Measurements from ENCODE around the gene SP7. TPM values are rescaled to one million over a fixed set of nuclear protein-coding genes. Genes with fewer than 3 reads are reported as not detected.

SP7 gene
- total RNA-seq = not detected in 2 replicates
- polyA plus RNA-seq = not detected in 2 replicates
- polyA plus RNA-seq (2011; cell fraction: cytosol; rRNA removed) = not detected in 2 replicates
- not detected in 2 replicates for polyA plus RNA-seq (2011; cell fraction: nucleus; rRNA removed)
- not detected in 2 replicates for polyA plus RNA-seq (2012)
- not detected in 2 replicates for polyA minus RNA-seq
- polyA minus RNA-seq (2011; cell fraction: cytosol; rRNA and poly(A)+ RNA removed) = not detected
- not detected in 2 replicates for polyA minus RNA-seq (2011; cell fraction: nucleus; rRNA and poly(A)+ RNA removed)
- not detected for Bru-seq, nascent RNA
- percentile 12 among the genes with signal in this experiment for BruChase-seq, experiment 1, labeled RNA remaining after a 6-hour chase
- BruChase-seq, experiment 2, labeled RNA remaining after a 2-hour chase = not detected
- long read RNA-seq = 0 reads

DNA sequence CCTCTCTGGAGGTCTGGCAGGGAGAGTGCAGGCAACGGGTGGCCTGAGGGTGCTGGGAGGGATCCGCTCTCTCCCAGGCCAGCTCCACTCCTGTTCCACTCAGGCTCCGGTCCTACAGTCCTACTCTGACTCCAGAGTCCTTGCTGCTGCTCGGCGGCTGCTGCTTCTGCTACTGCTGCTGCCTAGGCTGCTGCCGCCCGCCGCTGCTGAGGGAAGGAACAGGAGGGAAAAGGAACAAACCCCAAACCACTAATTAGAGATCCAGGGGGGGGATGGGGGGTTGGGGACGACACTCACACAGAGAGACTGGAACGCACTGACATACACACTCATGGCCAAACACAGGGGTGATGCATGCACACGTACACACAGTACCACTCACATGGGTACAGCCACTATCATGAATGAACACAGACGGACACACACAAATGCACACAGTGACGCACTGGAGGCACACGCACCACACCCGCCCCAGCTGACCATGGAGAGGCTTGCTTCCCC lies at the start of gene SP7:
TSS of gene SP7 (minus strand) at position 174 of the 501 bp plus-strand sequence. CDS start 708 bp downstream, outside the sequence.
- no peak for TF ChIP-seq JUN (IDR thresholded peaks at IDR 0.05; ENCODE audit: borderline replicate concordance, insufficient read depth, insufficient read length, low read depth)
- dilution Hi-C loops (cut with MboI; ENCODE audit: extremely low pct_ligation_motif_present, low sequenced_read_pairs) = no loop called here
- Histone ChIP-seq H3K4me1 (ENCODE audit: control insufficient read depth, extremely low read depth, insufficient read depth, low read length) (no peaks in the 10 kb centered on the region), H4K20me1 (replicated peaks; ENCODE audit: control insufficient read depth, extremely low read depth, insufficient read depth, low read length) (no peaks in the 10 kb centered on the region), H3K79me2 (ENCODE audit: control insufficient read depth, insufficient read depth, low read length) (no peaks in the 10 kb centered on the region), H3K9ac (replicated peaks; ENCODE audit: extremely low read depth, insufficient read depth, low read length) (no peak within 1 kb of the TSS), H3K4me3 (replicated peaks in 1 of 3; ENCODE audit: insufficient read depth in 1 of 3, low read depth in 1 of 3, low read length in 3 of 3) (no peak within 1 kb of the TSS), H3K27ac (ENCODE audit: insufficient read depth, low read depth, low read length) (no peak within 1 kb of the TSS), H3K4me2 (ENCODE audit: insufficient read depth, low read length) (no peak within 1 kb of the TSS), H2AFZ (ENCODE audit: low read depth, low read length) (no peak within 1 kb of the TSS), H3K27me3 (ENCODE audit: control insufficient read depth in 2 of 2, insufficient read depth in 2 of 2, low read length in 2 of 2) (peaks cover 21 to 27% of the 10 kb centered on the region in 2 experiments), H3K36me3 (ENCODE audit: control insufficient read depth in 2 of 2, extremely low read depth in 1 of 2, insufficient read depth in 2 of 2, low read length in 2 of 2) (no peaks in the 10 kb centered on the region), H3K9me1 (replicated peaks; ENCODE audit: control insufficient read depth, extremely low read depth, insufficient read depth, low read length) (no peaks in the 10 kb centered on the region), H3K9me3 (replicated peaks; ENCODE audit: control insufficient read depth, insufficient read depth, low read length) (no peaks in the 10 kb centered on the region)
- ChIA-PET POLR2A (no interaction called here), CTCF (interaction anchor here (0.7 to 1.9 kb wide), 5 partner anchors 9 to 85 kb away, joined by 3 to 13 read pairs (median 11); partner anchors contain the start of gene AAAS)
- no peak for DNase-seq (ENCODE audit: low read depth, low spot score)
- no peak for FAIRE-seq
- no TSS peak for BruUV-seq (replicated peaks)
- intact Hi-C loops (cut with micrococcal nuclease) = no loop called here

DNA sequence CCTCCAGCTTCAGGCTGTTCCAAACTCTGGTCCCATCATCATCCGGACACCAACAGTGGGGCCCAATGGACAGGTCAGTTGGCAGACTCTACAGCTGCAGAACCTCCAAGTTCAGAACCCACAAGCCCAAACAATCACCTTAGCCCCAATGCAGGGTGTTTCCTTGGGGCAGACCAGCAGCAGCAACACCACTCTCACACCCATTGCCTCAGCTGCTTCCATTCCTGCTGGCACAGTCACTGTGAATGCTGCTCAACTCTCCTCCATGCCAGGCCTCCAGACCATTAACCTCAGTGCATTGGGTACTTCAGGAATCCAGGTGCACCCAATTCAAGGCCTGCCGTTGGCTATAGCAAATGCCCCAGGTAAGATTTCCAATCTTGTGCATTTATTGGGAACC lies 47.1 kb upstream of the SP7 start:
- no TSS peak for BruUV-seq (replicated peaks)
- Histone ChIP-seq H3K27me3 (ENCODE audit: control insufficient read depth in 2 of 2, insufficient read depth in 2 of 2, low read length in 2 of 2) (no peaks in the 10 kb centered on the region), H3K4me3 (replicated peaks in 1 of 3; ENCODE audit: insufficient read depth in 1 of 3, low read depth in 1 of 3, low read length in 3 of 3) (no peak overlapping the region), H4K20me1 (replicated peaks; ENCODE audit: control insufficient read depth, extremely low read depth, insufficient read depth, low read length) (no peaks in the 10 kb centered on the region), H3K36me3 (ENCODE audit: control insufficient read depth in 2 of 2, extremely low read depth in 1 of 2, insufficient read depth in 2 of 2, low read length in 2 of 2) (peaks cover 6 to 12% of the 10 kb centered on the region in 2 experiments), H3K9ac (replicated peaks; ENCODE audit: extremely low read depth, insufficient read depth, low read length) (no peak overlapping the region), H3K79me2 (ENCODE audit: control insufficient read depth, insufficient read depth, low read length) (peaks cover 48% of the 10 kb centered on the region), H3K9me1 (replicated peaks; ENCODE audit: control insufficient read depth, extremely low read depth, insufficient read depth, low read length) (no peaks in the 10 kb centered on the region), H3K4me1 (ENCODE audit: control insufficient read depth, extremely low read depth, insufficient read depth, low read length) (peaks cover 36% of the 10 kb centered on the region), H3K4me2 (ENCODE audit: insufficient read depth, low read length) (peak overlapping the region; percentile 24), H2AFZ (ENCODE audit: low read depth, low read length) (no peak overlapping the region), H3K27ac (ENCODE audit: insufficient read depth, low read depth, low read length) (no peak overlapping the region), H3K9me3 (replicated peaks; ENCODE audit: control insufficient read depth, insufficient read depth, low read length) (no peaks in the 10 kb centered on the region)
- dilution Hi-C loops (cut with MboI; ENCODE audit: extremely low pct_ligation_motif_present, low sequenced_read_pairs) = no loop called here
- no peak for TF ChIP-seq POLR2A (IDR thresholded peaks at IDR 0.05; ENCODE audit: low read depth, low read length)
- CTCF ChIA-PET = interaction anchor here (0.8 to 4.4 kb wide), 4 partner anchors 30 to 62 kb away, joined by 3 to 87 read pairs (median 25); partner anchors contain the start of gene AAAS
- FAIRE-seq = no peak
- intact Hi-C loops (cut with micrococcal nuclease) = no loop called here
- DNase-seq (ENCODE audit: low read depth, low spot score) = no peak
- POLR2A ChIA-PET = no interaction called here

All from endothelial cell of umbilical vein (primary cell).